ENCODE data around the gene MYO1G.

DNA sequence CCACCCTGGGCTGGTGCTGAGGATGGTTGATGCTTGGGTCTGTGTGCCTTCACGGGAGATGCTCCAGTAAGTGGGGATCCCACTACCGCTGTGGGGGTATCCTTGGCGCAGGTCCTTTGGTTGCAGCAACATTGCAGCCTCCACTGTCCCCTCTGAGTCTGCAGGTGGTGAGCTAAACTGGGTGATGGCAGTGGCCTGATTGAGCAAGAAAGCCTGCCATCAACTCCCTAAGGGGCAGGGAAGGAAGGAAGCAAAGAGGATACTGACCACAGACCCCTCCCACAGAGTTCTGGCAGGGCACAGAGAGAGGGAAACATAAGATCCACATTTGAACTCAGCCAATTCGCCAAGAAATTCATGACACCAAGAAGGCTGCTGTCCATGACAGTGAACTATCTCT is 43.2 kb downstream of the MYO1G start:
- TF ChIP-seq, protein P1, sequence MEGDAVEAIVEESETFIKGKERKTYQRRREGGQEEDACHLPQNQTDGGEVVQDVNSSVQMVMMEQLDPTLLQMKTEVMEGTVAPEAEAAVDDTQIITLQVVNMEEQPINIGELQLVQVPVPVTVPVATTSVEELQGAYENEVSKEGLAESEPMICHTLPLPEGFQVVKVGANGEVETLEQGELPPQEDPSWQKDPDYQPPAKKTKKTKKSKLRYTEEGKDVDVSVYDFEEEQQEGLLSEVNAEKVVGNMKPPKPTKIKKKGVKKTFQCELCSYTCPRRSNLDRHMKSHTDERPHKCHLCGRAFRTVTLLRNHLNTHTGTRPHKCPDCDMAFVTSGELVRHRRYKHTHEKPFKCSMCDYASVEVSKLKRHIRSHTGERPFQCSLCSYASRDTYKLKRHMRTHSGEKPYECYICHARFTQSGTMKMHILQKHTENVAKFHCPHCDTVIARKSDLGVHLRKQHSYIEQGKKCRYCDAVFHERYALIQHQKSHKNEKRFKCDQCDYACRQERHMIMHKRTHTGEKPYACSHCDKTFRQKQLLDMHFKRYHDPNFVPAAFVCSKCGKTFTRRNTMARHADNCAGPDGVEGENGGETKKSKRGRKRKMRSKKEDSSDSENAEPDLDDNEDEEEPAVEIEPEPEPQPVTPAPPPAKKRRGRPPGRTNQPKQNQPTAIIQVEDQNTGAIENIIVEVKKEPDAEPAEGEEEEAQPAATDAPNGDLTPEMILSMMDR (conservative IDR thresholded peaks at IDR 0.05; ENCODE audit: low read depth, low read length): no peak
- TF ChIP-seq EZH2 (IDR thresholded peaks at IDR 0.05; ENCODE audit: borderline replicate concordance, low read depth, low read length, poor library complexity, severe bottlenecking): no peak
